H4 (cell line): ENCODE measurements around the gene PDCD2L. TPM values are rescaled to one million over a fixed set of nuclear protein-coding genes. Genes with fewer than 3 reads are reported as not detected.
"Not testable (repeated sequence)": the region's sequence is repeated elsewhere in the genome, so short reads cannot be mapped to it uniquely, and the experiment has no call there.

ENCODE experiments used
- DNase-seq: peaks from one replicate; pipeline ENCODE4 v3.0.0-alpha.2; 2015; ENCODE audit warnings: low spot score
- total RNA-seq: library from RNA; depleted of rRNA; stranded (reverse); fragments of >200 nt; shearing (Covaris generic); gene quantifications from 2 replicates; pipeline ENCODE4 v1.2.3, GENCODE V29; 2014; rRNA removed

The PDCD2L gene
- 54.2 and 62.6 TPM in 2 replicates for total RNA-seq

DNA sequence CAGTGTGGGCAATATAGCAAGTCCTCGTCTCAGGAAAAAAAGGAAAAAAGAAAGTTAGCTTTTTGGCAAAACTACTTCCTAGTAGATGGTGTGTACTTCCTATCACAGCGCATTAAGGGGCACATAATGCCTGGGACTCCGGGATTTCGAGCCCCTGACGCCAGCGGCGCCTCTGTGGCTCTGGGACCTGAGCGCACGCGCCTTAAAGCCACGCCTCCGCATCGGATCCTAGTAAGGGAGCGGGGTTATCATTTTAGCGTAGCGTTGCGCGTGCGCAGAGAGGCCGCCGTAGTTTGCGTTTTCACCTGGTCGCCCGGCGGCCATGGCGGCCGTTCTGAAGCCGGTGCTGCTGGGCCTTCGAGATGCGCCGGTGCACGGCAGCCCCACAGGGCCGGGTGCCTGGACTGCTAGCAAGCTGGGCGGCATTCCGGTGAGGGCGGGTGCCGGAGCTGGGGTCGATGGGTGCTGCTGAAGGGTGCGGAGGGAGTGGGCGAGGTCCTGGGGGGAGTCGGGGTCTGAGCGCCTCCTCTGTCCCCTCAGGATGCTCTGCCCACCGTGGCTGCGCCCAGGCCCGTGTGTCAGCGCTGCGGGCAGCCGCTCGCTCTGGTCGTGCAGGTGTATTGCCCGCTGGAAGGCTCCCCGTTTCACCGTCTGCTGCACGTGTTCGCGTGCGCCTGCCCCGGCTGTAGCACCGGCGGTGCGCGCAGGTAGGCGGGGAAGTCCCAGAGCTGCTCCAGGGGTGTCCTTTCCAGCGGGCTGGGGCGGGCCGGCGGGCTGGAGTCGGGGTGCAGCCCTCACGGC lies at the start of gene PDCD2L:
TSS of gene PDCD2L (plus strand) at position 291 of the 801 bp plus-strand sequence. CDS start at position 323, 32 bp downstream.
- DNase-seq = peak; percentile 96

GRCh38 chr19:34355201-34355600 lies 49.0 kb upstream of the PDCD2L start:
- no peak for DNase-seq

GRCh38 chr19:34356875-34357274 lies 47.3 kb upstream of the PDCD2L start:
- DNase-seq = no peak

GRCh38 chr19:34357431-34357830 lies 46.8 kb upstream of the PDCD2L start:
- DNase-seq = no peak

DNA sequence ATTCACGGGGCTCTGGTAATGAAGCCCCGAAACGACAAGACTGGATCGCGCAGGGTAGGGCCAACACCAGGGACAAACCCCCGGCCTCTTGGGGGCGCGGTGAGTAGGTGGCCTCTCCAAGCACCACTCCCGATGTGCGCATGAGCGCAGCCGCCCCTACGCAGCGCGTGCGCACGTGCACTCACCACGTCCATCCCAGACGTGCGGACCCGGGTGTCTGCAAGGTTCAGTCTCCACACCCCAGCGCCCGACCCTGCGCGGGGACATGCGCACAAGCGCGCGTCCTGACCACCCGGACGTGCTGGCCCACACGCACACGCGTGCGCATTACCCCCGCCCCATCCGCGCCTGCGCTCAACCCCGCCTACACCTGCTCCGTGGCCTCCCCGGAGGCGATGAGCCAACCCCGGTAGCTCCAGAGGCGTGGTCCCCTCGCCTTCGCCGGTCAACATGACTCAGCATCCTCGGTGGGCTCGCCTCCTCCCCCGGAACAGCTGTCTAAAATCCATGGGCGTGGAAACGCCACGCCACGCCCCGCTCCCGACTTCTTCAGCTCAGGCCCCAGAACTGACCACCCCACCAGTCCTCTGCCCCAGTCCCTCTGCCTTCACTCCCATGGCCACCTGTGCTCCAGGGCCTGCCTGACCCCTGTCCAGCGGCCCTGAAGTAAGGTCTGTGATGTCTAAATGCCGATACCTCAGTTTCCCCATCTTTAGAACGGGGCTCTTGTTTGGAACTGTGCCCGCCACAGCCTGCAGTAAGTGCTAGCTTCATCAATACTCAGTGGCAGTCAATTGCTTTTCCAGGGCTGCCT lies 44.9 kb upstream of the PDCD2L start:
- DNase-seq = peak; percentile 100

DNA sequence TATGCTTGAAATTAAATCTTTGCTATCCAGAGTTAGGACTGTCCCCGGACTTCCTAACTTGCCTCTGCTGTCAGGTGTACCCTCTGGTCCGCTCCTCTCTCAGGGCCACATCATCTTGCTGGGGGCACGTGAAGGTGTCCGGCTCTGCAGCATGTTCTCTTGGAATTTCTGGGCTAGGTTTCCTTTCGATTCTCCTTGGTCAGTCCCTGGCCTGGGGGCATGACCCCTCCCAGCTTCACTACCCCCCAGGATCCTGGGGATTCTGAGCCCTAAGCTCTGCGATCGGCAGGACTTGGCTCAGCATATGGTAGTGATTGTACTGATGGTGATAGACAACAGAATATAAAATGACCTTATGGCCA lies 44.3 kb upstream of the PDCD2L start:
- no peak for DNase-seq

- no peak for DNase-seq
Observed at GRCh38 chr19:34360354-34360909, 43.8 kb upstream of the PDCD2L start.

- no peak for DNase-seq
Observed at GRCh38 chr19:34362679-34363069, 41.5 kb upstream of the PDCD2L start.

- no peak for DNase-seq
Observed at GRCh38 chr19:34363094-34363493, 41.1 kb upstream of the PDCD2L start.

DNA sequence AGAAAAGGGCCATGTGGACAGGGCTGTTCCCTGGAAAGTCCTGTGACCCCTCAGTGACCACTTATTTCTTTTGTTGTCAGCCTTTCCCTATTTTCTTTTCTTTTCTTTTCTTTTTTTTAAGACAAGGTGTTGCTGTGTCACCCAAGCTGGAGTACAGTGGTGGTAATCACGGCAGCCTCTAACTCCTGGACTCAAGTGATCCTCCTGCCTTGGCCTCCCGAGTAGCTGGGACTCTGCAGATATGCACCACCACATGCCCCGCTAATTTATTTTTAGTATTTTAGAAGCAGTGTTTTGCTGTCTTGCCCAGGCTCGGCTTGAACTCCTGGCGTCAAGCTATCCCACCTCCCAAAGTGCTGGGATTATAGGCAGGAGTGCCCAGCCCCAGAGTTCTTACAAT lies 40.3 kb upstream of the PDCD2L start:
- no peak for DNase-seq

DNA sequence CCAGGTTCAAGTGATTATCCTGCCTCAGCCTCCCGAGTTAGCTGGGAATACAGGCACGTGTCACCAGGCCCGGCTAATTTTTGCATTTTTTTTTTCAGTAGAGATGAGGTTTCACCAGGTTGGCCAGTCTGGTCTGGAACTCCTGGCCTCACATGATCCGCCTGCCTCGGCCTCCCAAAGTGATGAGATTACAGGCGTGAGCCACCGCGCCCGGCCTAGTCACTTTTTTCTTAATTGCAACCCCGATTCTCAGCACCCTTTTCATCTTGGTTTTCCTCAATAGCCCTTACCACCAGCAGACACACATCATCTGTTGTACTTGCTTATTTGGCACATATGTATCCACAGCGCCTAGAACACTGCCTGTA lies 39.8 kb upstream of the PDCD2L start:
- no peak for DNase-seq

DNA sequence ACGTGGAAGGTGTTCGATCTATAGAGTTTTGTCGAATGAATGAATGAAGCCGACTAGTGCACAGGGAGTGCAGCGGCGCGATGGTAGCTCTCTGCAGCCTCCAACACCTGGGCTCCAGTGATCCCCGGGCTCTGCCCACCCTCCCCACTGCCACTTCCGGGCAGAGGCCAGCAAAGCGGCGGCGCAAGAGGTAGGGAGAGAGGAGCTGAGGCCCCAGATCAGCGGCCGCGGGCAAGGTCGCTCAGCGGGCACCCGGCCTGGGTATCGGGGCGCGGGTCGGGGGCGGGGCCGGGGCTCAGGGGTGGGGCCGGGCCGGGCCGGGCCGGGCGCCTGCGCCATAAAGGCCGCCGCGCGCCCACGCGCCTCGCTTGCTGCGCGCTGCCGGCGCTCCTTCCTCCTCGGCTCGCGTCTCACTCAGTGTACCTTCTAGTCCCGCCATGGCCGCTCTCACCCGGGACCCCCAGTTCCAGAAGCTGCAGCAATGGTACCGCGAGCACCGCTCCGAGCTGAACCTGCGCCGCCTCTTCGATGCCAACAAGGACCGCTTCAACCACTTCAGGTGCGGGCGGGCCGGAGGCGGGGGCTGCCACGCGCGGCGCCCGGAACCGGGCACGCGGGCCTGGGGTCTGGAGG lies 39.3 kb upstream of the PDCD2L start, which contains the start of gene GPI:
TSS of gene GPI (plus strand) at position 367 of the 633 bp plus-strand sequence. CDS start at position 438, 71 bp downstream.
- DNase-seq = peak; percentile 71

DNA sequence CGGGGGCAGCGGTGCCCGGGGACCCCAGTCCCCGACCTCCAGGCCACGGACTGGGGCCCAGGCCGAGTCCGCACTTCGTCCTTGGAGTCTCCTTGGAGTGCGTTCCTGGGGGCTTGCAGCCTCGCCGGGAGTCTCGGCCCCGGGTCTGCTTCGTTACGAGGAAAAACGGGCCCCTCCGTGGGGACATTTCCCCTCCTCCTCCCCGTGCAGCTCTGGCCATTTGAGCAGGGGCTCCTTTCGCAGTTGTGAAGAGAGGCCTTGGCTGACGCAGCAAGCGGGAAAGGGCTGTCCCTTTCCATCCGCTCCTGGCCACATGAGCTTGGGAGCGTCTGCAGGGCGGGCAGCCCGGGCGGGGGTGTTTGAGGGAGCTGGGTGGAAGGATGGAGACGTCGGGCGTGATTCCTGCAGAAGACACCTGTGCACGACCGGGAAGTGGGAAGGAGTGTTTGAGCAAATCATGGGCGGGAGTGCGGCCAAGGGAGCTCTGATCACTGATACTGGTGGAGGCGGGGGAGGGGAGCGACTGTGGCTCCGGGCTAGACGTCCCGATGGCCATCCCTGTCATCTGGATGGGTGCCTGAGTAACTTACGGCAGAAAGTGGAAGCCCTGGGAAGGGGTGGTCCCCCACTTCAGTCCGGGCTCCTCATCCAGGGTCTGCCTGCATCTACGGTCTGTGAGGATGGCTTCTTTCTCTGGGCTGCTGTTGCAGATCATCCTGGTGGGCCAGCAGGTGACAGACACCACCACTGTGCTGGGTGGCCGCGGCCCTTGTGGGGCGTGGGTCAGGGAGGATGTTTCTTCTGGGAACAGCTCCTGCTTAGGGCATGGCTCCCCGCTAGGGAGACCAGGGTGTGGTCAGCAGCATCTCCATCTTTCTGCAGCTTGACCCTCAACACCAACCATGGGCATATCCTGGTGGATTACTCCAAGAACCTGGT lies 38.5 kb upstream of the PDCD2L start:
- no peak for DNase-seq

DNA sequence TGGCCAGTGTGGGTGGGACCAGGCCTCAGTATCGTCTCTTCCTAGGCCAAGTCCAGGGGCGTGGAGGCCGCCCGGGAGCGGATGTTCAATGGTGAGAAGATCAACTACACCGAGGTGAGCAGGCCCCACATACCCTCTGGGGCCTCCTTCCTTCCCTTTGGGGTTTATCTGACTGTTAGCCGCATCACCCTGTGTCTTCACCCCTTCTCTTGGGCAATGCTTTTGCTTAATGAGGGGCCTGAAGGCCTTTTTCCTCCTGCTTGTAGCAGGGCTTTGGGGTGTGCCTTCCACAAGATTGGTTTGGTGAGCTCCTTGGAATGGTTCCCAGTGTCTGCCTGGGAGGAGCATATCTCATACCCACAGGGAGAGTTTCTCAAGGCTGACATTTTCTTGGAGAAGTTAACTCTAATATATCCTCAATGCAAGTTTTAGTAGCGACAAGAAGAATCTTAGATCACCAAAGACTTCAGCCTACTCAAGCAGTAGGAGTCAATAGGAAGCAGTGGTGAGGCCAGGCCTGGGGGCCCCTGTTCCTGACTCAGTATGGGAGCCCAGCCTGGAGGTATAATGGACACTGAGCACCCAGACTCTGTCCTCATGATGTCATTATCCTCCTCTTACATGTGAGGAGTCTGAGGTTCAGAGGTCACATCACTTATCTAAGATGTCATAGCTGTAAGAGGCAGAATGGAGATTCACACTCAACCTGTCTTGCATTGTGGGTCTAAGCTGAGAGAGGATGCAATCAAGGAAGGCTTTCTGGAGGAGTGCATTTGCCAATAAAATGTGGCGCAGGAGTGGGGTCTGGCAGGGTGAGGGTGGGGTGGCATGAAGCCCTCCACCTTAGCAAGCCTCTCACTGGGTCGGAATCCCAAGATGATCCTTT lies 37.2 kb upstream of the PDCD2L start:
- DNase-seq = no peak

DNA sequence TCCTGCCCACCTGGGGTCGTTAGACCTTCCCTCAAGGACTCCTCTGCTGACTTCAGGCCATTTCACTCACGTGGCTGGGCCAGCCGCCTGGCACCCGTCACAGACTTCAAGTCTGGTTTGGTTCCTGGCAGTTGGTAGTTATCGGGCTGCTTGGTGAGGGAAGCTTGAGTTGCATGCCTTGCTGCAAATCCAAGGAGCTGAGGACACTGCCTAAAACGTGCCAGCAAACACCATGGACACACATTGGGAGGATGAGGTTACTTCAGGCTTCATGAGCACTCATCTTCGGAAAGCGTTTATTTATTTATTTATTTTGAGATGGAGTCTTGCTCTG lies 36.6 kb upstream of the PDCD2L start:
- no peak for DNase-seq

- no peak for DNase-seq
Observed at GRCh38 chr19:34368338-34368737, 35.9 kb upstream of the PDCD2L start.

- not testable (repeated sequence) for DNase-seq
Observed at GRCh38 chr19:34369166-34369565, 35.0 kb upstream of the PDCD2L start.

DNA sequence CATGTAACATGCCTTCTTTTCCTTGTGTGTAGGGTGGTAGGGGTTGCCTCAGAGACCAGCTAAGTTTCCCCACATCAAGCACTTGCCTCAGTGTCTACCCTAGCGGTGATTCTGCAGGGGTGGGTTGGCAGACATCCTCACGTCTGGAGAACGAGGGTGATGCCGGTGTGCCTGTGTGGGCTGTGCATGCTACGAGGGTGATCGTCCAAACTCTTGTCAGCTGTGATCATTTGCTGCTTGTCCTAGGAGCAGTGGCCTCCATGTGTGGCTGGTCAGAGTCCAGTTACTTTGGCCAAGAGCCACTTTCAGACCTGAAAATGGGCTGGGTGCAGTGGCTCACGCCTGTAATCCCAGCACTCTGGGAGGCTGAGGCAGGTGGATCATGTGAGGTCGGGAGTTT lies 34.1 kb upstream of the PDCD2L start:
- no peak for DNase-seq

DNA sequence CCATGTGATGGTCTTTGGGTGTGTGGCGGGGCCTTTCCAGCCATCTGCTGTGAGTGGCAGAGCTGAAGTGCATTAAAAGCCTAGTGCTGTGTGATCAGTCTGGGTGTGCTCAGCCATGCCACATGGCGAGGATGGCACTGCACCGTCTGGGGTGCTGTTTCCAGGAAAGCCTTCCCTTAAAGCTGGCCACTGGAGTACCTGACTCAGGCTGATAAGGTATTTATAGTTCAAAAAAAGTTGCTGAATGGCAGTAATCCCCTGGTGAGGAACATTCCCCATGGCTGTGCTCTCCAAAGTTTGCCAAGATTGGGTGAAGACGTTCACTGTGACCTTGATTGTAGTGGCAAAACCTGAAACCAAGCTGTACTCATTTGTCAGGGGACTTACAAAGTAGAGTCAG lies 33.2 kb upstream of the PDCD2L start:
- no peak for DNase-seq
